Measurements from ENCODE around the gene GAB2. TPM values are rescaled to one million over a fixed set of nuclear protein-coding genes. Genes with fewer than 3 reads are reported as not detected.

GAB2 gene
- polyA plus RNA-seq, 1 experiment, result 8.7 TPM

DNA sequence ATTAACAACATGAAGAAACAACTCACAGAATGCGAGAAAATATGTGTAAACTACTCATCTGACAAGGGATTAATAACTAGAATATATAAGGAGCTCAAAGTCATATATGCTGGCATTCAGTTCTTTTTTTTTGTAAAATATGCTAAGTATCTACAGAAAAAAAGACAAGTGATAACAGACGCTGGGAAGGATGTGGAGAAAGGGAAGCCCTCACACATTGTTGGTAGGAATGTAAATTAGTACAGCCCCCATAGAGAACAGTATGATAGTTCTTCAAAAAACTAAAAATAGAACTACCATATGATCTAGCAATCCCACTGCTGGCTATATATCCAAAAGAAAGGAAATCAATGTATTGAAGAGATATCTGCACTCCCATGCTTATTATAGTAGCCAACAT lies 13.8 kb downstream of the GAB2 start:
- ChIA-PET CTCF (interaction anchor here (1.0 to 1.5 kb wide), 2 partner anchors 10 to 12 kb away, joined by 3 to 5 read pairs; no protein-coding TSS in a partner anchor), POLR2A (no interaction called here)
- TF ChIP-seq, protein P1, sequence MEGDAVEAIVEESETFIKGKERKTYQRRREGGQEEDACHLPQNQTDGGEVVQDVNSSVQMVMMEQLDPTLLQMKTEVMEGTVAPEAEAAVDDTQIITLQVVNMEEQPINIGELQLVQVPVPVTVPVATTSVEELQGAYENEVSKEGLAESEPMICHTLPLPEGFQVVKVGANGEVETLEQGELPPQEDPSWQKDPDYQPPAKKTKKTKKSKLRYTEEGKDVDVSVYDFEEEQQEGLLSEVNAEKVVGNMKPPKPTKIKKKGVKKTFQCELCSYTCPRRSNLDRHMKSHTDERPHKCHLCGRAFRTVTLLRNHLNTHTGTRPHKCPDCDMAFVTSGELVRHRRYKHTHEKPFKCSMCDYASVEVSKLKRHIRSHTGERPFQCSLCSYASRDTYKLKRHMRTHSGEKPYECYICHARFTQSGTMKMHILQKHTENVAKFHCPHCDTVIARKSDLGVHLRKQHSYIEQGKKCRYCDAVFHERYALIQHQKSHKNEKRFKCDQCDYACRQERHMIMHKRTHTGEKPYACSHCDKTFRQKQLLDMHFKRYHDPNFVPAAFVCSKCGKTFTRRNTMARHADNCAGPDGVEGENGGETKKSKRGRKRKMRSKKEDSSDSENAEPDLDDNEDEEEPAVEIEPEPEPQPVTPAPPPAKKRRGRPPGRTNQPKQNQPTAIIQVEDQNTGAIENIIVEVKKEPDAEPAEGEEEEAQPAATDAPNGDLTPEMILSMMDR (IDR thresholded peaks at IDR 0.05; ENCODE audit: low read depth, low read length), result no peak
- no peak overlapping the region for H3K4me3 ChIP-seq (ENCODE audit: low read depth, low read length)
- DNase-seq (ENCODE audit: low read depth, low spot score), result no peak
- H3K27ac ChIP-seq (ENCODE audit: low read depth, low read length), result no peak overlapping the region
- H3K9me3 ChIP-seq (ENCODE audit: control insufficient read depth, insufficient read depth, low read length), result peaks cover 2% of the 10 kb centered on the region; the same call in 1 of the 2 replicates
- no peaks in the 10 kb centered on the region for H3K27me3 ChIP-seq (ENCODE audit: control insufficient read depth, insufficient read depth, low read length)

DNA sequence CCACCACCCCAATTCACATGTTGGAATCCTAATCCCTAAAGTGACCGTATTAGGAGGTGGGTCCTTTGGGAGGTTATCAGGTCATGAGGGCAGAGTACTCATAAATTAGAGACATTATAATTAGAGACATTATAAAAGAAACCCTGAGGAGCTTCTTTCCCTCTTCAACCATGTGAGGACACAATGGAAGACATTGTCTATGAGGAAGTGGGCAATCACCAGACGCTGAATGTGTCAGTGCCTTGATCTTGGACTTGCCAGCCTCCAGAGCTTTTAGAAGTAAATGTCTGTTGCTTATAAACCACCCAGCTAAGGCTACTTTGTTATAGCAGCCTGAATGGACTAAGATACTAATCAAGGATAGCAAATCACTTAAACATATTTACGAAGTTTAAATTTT lies 14.8 kb downstream of the GAB2 start:
- CTCF ChIA-PET, result interaction anchor here (1.5 kb wide), 1 partner anchor 12 kb away, joined by 5 read pairs; no protein-coding TSS in a partner anchor
- Histone ChIP-seq H3K27ac (ENCODE audit: low read depth, low read length) (no peak overlapping the region), H3K9me3 (ENCODE audit: control insufficient read depth, insufficient read depth, low read length) (peaks cover 2% of the 10 kb centered on the region; the same call in 1 of the 2 replicates), H3K27me3 (ENCODE audit: control insufficient read depth, insufficient read depth, low read length) (no peaks in the 10 kb centered on the region), H3K4me3 (ENCODE audit: low read depth, low read length) (no peak overlapping the region)
- DNase-seq (ENCODE audit: low read depth, low spot score), result no peak
- POLR2A ChIA-PET, result no interaction called here
- TF ChIP-seq, protein P1 (IDR thresholded peaks at IDR 0.05; ENCODE audit: low read depth, low read length), result no peak

DNA sequence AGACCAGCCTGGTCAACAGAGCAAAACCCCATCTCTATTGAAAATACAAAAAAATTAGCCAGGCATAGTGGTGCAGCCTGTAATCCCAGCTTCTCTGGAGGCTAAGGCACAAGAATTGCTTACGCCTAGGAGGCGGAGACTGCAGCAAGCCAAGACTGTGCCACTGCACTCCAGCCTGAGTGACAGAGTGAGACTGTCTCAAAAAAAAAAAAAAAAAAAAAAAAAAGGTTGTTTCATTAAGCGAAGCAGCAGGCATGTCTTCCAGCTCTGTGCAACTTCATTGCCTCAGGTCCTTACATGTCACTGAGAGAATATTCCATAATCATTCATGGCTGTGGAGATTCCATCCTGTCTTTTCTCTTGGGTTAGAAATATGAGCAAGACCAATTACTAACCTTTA lies 16.9 kb downstream of the GAB2 start:
- Histone ChIP-seq H3K27ac (ENCODE audit: low read depth, low read length) (no peak overlapping the region), H3K4me3 (ENCODE audit: low read depth, low read length) (no peak overlapping the region), H3K27me3 (ENCODE audit: control insufficient read depth, insufficient read depth, low read length) (no peaks in the 10 kb centered on the region), H3K9me3 (ENCODE audit: control insufficient read depth, insufficient read depth, low read length) (no peaks in the 10 kb centered on the region)
- TF ChIP-seq, protein P1 (IDR thresholded peaks at IDR 0.05; ENCODE audit: low read depth, low read length), result no peak
- POLR2A ChIA-PET, result no interaction called here
- DNase-seq (ENCODE audit: low read depth, low spot score), result no peak
- CTCF ChIA-PET, result interaction anchor here (0.7 to 1.3 kb wide), 2 partner anchors 164 to 262 kb away, joined by 3 read pairs; no protein-coding TSS in a partner anchor

DNA sequence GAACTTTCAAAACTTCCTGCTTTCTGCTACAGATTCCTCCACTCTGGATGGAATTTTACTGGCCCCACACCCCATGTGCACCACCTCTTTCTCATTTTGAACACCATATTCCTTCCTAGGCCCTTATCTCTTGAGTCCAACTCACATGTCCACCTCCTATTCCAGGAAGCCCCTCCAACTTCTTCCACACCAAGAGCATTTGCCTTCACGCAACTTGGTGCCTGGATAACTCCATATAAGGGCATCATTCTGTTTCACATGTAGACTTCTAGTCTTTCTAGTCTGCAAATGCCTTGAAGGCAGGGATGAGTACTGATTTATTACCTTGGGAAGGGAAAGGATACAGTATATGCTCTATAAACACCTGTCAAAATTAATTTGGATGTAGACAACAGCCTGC lies 17.5 kb downstream of the GAB2 start:
- H3K9me3 ChIP-seq (ENCODE audit: control insufficient read depth, insufficient read depth, low read length), result no peaks in the 10 kb centered on the region
- H3K27ac ChIP-seq (ENCODE audit: low read depth, low read length), result no peak overlapping the region
- no peak overlapping the region for H3K4me3 ChIP-seq (ENCODE audit: low read depth, low read length)
- ChIA-PET POLR2A (no interaction called here), CTCF (interaction anchor here (2.1 kb wide), 1 partner anchor 164 kb away, joined by 10 read pairs; no protein-coding TSS in a partner anchor)
- TF ChIP-seq, protein P1 (IDR thresholded peaks at IDR 0.05; ENCODE audit: low read depth, low read length), result no peak
- DNase-seq (ENCODE audit: low read depth, low spot score), result no peak
- H3K27me3 ChIP-seq (ENCODE audit: control insufficient read depth, insufficient read depth, low read length), result no peaks in the 10 kb centered on the region

DNA sequence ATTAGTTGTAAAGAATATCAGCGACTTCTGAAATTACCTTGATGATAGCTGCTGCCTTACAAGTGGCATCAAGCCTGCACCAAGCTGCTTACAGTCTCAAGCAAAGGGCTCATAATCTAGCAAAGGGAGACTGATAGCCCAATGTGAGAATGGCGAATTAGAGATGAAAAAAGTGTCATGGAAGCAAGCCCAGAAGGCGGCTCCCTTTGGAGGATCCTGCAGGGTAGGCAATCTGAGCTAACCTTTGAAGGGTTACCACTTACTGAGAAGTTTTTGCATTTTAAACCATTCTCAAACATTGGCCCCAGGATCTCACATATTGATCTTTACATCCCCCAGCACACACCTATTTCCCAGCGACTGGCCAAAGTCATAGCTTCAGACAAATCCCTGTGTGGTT lies 18.5 kb downstream of the GAB2 start:
- ChIA-PET POLR2A (no interaction called here), CTCF (interaction anchor here (1.3 to 2.1 kb wide), 2 partner anchors 21 to 165 kb away, joined by 3 to 10 read pairs; no protein-coding TSS in a partner anchor)
- Histone ChIP-seq H3K9me3 (ENCODE audit: control insufficient read depth, insufficient read depth, low read length) (no peaks in the 10 kb centered on the region), H3K4me3 (ENCODE audit: low read depth, low read length) (no peak overlapping the region), H3K27ac (ENCODE audit: low read depth, low read length) (no peak overlapping the region), H3K27me3 (ENCODE audit: control insufficient read depth, insufficient read depth, low read length) (no peaks in the 10 kb centered on the region)
- TF ChIP-seq, protein P1 (IDR thresholded peaks at IDR 0.05; ENCODE audit: low read depth, low read length), result no peak
- DNase-seq (ENCODE audit: low read depth, low spot score), result no peak

Measured in AG04450 (cell line).